GM18873 (cell line): ENCODE results near the gene PCDHGB5.
"Not testable (repeated sequence)": the region's sequence is repeated elsewhere in the genome, so short reads cannot be mapped to it uniquely, and the experiment has no call there.

Source experiments
- ATAC-seq: cut with Tn5 transposase; IDR thresholded peaks from one replicate; pipeline ENCODE4 v1.9.1; 2021; ENCODE audit warnings: mild to moderate bottlenecking, moderate library complexity, moderate number of reproducible peaks; ENCODE audit not compliant: unreplicated experiment, low FRiP score

Gene PCDHGB5

GRCh38 chr5:141375444-141376155 is 22.1 kb upstream of the PCDHGB5 start:
- not testable (repeated sequence) for ATAC-seq

DNA sequence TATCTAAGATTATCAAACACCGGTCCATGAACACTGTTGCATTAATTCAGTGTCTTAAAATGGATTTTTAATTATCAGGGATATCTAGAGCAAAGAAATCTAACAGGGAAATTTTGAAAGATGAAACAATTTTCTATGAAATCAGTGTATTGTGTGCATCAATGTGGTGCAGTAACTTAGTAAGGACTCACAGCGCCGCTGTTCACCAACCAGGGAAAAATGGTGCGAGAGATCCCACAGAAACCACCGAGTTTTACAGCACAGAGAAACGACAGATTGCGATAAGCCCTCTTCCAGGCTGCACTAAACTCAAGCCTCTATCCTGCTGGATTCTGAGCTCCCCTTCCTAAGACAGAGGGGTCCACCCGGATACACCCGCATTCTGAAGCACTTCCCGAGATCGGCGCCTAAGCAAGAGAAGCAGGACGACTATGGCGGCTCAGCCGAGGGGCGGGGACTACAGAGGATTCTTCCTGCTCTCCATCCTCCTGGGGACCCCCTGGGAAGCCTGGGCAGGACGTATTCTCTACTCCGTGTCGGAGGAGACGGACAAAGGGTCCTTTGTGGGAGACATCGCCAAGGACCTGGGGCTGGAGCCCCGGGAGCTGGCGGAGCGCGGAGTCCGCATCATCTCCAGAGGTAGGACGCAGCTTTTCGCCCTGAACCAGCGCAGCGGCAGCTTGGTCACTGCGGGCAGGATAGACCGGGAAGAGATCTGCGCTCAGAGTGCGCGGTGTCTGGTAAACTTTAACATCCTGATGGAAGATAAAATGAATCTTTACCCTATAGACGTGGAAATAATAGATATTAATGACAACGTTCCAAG is 15.1 kb upstream of the PCDHGB5 start, which contains the start of gene PCDHGA7:
Gene PCDHGA7 (plus strand): TSS at position 274 of the 826 bp plus-strand sequence. CDS start 158 bp downstream, at position 432.
- no peak for ATAC-seq

DNA sequence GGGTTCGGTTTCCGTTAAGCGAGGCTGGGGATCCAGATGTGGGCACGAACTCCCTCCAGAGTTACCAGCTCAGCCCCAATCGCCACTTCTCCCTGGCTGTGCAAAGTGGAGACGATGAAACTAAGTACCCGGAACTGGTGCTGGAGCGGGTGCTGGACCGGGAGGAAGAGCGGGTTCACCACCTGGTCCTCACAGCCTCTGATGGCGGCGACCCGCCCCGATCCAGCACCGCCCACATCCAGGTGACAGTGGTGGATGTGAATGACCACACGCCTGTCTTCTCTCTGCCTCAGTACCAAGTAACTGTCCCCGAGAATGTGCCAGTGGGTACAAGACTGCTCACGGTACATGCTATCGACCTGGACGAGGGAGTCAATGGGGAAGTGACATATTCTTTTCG is 14.4 kb upstream of the PCDHGB5 start:
- ATAC-seq = no peak

DNA sequence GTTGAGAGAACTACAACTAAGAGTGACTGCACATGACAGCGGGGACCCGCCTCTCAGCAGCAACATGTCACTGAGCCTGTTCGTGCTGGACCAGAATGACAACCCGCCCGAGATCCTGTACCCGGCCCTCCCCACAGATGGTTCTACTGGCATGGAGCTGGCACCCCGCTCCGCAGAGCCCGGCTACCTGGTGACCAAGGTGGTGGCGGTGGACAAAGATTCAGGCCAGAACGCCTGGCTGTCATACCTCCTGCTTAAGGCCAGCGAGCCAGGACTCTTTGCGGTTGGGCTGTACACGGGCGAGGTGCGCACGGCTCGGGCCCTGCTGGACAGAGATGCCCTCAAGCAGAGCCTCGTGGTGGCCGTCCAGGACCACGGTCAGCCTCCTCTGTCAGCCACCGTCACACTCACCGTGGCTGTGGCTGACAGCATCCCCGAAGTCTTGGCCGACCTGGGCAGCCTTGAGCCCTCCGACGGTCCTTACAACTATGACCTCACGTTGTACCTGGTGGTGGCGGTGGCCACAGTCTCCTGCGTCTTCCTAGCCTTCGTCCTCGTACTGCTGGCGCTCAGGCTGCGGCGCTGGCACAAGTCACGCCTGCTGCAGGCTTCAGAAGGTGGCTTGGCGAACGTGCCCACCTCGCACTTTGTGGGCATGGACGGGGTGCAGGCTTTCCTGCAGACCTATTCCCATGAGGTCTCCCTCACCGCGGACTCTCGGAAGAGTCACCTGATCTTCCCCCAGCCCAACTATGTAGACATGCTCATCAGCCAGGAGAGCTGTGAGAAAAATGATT is 13.1 kb upstream of the PCDHGB5 start:
- no peak for ATAC-seq

- not testable (repeated sequence) for ATAC-seq
Observed at GRCh38 chr5:141387557-141388311, 10.0 kb upstream of the PCDHGB5 start, which contains the start of gene PCDHGB4. Gene PCDHGB4, plus strand, starts transcription at chr5:141387698. Its CDS starts 187 bp downstream, at chr5:141387885.

DNA sequence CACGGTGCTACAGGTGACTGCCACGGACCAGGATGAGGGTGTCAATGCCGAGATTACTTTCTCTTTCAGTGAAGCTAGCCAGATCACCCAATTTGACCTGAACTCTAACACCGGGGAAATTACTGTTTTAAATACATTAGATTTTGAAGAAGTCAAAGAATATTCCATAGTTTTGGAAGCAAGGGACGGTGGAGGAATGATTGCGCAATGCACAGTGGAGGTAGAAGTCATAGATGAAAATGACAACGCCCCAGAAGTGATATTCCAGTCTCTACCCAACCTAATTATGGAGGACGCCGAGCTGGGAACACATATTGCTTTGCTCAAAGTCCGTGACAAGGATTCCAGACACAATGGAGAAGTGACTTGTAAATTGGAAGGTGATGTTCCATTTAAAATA is 9.1 kb upstream of the PCDHGB5 start:
- ATAC-seq = no peak

DNA sequence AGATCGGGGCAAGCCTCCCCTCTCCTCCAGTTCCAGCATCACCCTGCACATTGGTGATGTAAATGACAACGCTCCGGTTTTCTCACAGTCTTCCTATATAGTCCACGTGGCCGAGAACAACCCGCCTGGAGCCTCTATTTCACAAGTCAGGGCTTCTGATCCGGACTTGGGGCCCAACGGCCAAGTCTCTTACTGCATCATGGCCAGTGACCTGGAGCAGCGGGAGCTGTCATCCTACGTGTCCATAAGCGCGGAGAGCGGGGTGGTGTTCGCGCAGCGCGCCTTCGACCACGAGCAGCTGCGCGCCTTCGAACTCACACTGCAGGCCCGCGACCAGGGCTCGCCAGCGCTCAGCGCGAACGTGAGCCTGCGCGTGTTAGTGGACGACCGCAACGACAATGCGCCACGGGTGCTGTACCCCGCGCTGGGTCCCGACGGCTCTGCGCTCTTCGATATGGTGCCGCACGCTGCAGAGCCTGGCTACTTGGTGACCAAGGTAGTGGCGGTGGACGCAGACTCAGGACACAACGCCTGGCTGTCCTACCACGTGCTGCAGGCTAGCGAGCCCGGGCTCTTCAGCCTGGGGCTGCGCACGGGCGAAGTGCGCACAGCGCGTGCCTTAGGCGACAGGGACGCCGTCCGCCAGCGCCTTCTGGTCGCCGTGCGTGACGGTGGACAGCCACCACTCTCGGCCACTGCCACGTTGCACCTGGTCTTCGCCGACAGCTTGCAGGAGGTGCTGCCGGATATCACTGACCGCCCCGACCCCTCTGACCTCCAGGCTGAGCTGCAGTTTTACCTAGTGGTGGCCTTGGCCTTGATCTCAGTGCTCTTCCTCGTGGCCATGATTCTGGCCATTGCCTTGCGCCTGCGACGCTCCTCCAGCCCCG is 8.3 kb upstream of the PCDHGB5 start:
- no peak for ATAC-seq

DNA sequence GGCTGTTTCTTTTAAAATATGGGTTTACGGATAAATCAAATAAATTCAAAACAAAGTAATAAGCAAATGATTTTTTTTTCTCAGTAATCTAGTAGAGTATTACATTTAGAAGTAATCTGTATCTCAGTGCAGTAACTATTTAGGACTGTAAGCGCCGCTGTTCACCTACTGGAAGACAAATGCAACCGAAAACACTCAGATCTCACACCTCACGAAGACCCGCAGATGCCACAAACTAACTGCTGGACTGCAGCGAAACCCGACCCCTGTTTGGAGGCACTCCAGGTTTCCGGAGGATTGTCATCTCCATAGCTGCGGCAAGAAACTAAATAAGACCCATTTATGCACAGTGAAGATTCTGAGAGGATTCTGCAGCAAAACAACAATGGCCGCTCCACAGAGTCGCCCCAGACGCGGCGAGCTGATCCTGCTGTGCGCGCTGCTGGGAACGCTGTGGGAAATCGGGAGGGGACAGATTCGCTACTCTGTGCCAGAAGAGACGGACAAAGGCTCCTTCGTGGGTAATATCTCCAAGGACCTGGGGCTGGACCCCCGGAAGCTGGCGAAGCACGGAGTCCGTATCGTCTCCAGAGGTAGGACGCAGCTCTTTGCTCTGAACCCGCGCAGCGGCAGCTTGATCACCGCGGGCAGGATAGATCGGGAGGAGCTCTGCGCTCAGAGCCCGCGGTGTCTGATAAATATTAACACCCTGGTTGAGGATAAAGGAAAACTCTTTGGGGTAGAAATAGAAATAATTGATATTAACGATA is 5.1 kb upstream of the PCDHGB5 start, which contains the start of gene PCDHGA8:
Gene PCDHGA8 (plus strand): TSS at position 205 of the 770 bp plus-strand sequence. CDS start 181 bp downstream, at position 386.
- no peak for ATAC-seq

DNA sequence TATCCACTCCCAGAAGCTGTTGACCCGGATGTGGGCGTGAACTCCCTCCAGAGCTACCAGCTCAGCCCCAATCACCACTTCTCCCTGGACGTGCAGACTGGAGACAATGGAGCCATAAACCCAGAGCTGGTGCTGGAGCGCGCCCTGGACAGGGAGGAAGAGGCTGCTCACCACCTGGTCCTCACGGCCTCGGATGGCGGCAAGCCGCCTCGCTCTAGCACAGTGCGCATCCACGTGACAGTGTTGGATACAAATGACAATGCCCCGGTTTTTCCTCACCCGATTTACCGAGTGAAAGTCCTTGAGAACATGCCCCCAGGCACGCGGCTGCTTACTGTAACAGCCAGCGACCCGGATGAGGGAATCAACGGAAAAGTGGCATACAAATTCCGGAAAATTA is 4.5 kb upstream of the PCDHGB5 start:
- ATAC-seq = no peak

DNA sequence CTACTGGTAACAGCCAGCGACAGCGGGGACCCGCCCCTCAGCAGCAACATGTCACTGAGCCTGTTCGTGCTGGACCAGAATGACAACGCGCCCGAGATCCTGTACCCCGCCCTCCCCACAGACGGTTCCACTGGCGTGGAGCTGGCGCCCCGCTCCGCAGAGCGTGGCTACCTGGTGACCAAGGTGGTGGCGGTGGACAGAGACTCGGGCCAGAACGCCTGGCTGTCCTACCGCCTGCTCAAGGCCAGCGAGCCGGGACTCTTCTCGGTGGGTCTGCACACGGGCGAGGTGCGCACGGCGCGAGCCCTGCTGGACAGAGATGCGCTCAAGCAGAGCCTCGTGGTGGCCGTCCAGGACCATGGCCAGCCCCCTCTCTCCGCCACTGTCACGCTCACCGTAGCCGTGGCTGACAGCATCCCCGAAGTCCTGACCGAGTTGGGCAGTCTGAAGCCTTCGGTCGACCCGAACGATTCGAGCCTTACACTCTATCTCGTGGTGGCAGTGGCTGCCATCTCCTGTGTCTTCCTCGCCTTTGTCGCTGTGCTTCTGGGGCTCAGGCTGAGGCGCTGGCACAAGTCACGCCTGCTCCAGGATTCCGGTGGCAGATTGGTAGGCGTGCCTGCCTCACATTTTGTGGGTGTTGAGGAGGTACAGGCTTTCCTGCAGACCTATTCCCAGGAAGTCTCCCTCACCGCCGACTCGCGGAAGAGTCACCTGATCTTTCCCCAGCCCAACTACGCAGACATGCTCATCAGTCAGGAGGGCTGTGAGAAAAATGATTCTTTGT is 3.2 kb upstream of the PCDHGB5 start:
- ATAC-seq = not testable (repeated sequence)

DNA sequence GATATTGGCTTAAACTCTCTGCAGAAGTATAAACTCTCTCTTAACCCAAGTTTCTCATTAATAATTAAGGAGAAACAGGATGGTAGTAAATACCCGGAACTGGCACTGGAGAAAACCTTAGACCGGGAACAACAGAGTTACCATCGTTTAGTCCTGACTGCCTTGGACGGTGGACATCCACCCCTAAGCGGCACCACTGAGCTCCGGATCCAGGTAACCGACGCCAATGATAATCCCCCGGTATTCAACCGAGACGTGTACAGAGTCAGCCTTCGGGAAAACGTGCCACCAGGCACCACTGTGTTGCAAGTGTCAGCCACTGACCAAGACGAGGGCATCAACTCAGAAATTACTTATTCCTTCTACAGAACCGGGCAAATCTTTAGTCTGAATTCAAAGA is 861 bp downstream of the PCDHGB5 start:
- no peak for ATAC-seq

DNA sequence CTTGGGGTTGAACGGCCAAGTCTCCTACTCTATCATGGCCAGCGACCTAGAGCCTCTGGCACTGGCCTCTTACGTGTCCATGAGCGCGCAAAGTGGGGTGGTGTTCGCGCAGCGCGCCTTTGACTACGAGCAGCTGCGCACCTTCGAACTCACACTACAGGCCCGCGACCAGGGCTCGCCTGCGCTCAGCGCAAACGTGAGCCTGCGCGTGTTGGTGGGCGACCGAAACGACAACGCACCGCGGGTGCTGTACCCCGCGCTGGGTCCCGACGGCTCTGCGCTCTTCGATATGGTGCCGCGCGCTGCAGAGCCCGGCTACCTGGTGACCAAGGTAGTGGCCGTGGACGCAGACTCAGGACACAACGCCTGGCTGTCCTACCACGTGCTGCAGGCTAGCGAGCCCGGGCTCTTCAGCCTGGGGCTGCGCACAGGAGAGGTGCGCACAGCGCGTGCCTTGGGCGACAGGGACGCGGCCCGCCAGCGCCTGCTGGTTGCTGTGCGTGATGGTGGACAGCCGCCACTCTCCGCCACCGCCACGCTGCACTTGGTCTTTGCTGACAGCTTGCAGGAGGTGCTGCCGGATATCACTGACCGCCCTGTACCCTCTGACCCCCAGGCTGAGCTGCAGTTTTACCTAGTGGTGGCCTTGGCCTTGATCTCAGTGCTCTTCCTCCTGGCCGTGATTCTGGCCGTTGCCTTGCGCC is 2.0 kb downstream of the PCDHGB5 start:
- no peak for ATAC-seq

- ATAC-seq = no peak
Observed at GRCh38 chr5:141402553-141403243, 5.0 kb downstream of the PCDHGB5 start, which contains the start of gene PCDHGA9. Gene PCDHGA9, plus strand, starts transcription at chr5:141402778. Its CDS starts 175 bp downstream, at chr5:141402953.

GRCh38 chr5:141403387-141403786 is 5.6 kb downstream of the PCDHGB5 start:
- ATAC-seq = no peak

- peak; percentile 67 for ATAC-seq
Observed at GRCh38 chr5:141407790-141408505, 10.2 kb downstream of the PCDHGB5 start, which contains the start of gene PCDHGB6. Gene PCDHGB6, plus strand, starts transcription at chr5:141408021. Its CDS starts 182 bp downstream, at chr5:141408203.
